ENCODE results near the gene MSRB3. TPM values are rescaled to one million over a fixed set of nuclear protein-coding genes. Genes with fewer than 3 reads are reported as not detected.

The MSRB3 gene
- total RNA-seq, 3 donors from 2014 or later (not counting 1 experiment from before 2014, with no cell fraction given), result 2.4 to 3.4 (median 3.1) TPM

GRCh38 chr12:65465766-65466547 is 187.5 kb downstream of the MSRB3 start:
- no peaks in the 10 kb centered on the region for H3K27me3 ChIP-seq (ENCODE audit: control insufficient read depth, insufficient read depth, low read length)
- WGBS (ENCODE audit: insufficient coverage), result 81% methylated on average over 8 of the region's 9 CpGs

GRCh38 chr12:65466911-65467310 is 188.4 kb downstream of the MSRB3 start:
- Histone ChIP-seq H3K27me3 (ENCODE audit: control insufficient read depth, insufficient read depth, low read length) (no peaks in the 10 kb centered on the region), H3K9me3 (ENCODE audit: control insufficient read depth, insufficient read depth, low read length) (no peaks in the 10 kb centered on the region), H3K36me3 (ENCODE audit: control insufficient read depth, insufficient read depth, low read length) (no peaks in the 10 kb centered on the region), H3K4me3 (ENCODE audit: low read length) (no peak overlapping the region), H3K4me1 (ENCODE audit: control insufficient read depth, insufficient read depth, low read length) (no peaks in the 10 kb centered on the region), H3K27ac (ENCODE audit: low read length) (no peak overlapping the region)
- 83% methylated on average over 1 of the region's 1 CpG for WGBS (ENCODE audit: insufficient coverage)
- DNase-seq, result no peak
- Mint-ChIP-seq H3K36me3 (no peaks in the 10 kb centered on the region), H3K27ac (no peak overlapping the region), H3K27me3 (ENCODE audit: low read depth in 2 of 2) (peaks cover 2 to 11% of the 10 kb centered on the region in 2 donors), H3K4me1 (no peaks in the 10 kb centered on the region), H3K4me3 (no peak overlapping the region), H3K9me3 (no peaks in the 10 kb centered on the region)
- intact Hi-C loops (cut with micrococcal nuclease), result no loop called here
- TF ChIP-seq CTCF (IDR thresholded peaks at IDR 0.05), result no peak
- ATAC-seq, result no peak

More at GRCh38 chr12:65465766-65466547, 187.5 kb downstream of the MSRB3 start:
- intact Hi-C loops (cut with micrococcal nuclease), result no loop called here
- H3K36me3 ChIP-seq (ENCODE audit: control insufficient read depth, insufficient read depth, low read length), result no peaks in the 10 kb centered on the region
- Mint-ChIP-seq H3K36me3 (no peaks in the 10 kb centered on the region), H3K9me3 (no peaks in the 10 kb centered on the region), H3K27me3 (ENCODE audit: low read depth in 2 of 2) (peaks cover 2 to 5% of the 10 kb centered on the region in 2 donors), H3K27ac (no peak overlapping the region), H3K4me1 (no peaks in the 10 kb centered on the region), H3K4me3 (no peak overlapping the region)
- no peak overlapping the region for H3K27ac ChIP-seq (ENCODE audit: low read length)
- ATAC-seq (no peak), DNase-seq (no peak)
- no peak overlapping the region for H3K4me3 ChIP-seq (ENCODE audit: low read length)
- H3K4me1 ChIP-seq (ENCODE audit: control insufficient read depth, insufficient read depth, low read length), result no peaks in the 10 kb centered on the region
- no peak for TF ChIP-seq CTCF (IDR thresholded peaks at IDR 0.05)
- H3K9me3 ChIP-seq (ENCODE audit: control insufficient read depth, insufficient read depth, low read length), result no peaks in the 10 kb centered on the region

GRCh38 chr12:65470256-65470655 is 191.8 kb downstream of the MSRB3 start:
- Mint-ChIP-seq H3K27ac (no peak overlapping the region), H3K4me1 (no peaks in the 10 kb centered on the region), H3K36me3 (no peaks in the 10 kb centered on the region), H3K4me3 (no peak overlapping the region), H3K9me3 (no peaks in the 10 kb centered on the region), H3K27me3 (ENCODE audit: low read depth in 2 of 2) (peaks cover 9 to 28% of the 10 kb centered on the region in 2 donors)
- Histone ChIP-seq H3K36me3 (ENCODE audit: control insufficient read depth, insufficient read depth, low read length) (no peaks in the 10 kb centered on the region), H3K4me1 (ENCODE audit: control insufficient read depth, insufficient read depth, low read length) (no peaks in the 10 kb centered on the region), H3K27ac (ENCODE audit: low read length) (no peak overlapping the region), H3K4me3 (ENCODE audit: low read length) (no peak overlapping the region), H3K9me3 (ENCODE audit: control insufficient read depth, insufficient read depth, low read length) (no peaks in the 10 kb centered on the region), H3K27me3 (ENCODE audit: control insufficient read depth, insufficient read depth, low read length) (no peaks in the 10 kb centered on the region)
- DNase-seq, result no peak
- no peak for ATAC-seq
- intact Hi-C loops (cut with micrococcal nuclease), result no loop called here
- 84% methylated on average over 6 of the region's 6 CpGs for WGBS (ENCODE audit: insufficient coverage)
- no peak for TF ChIP-seq CTCF (IDR thresholded peaks at IDR 0.05)

GRCh38 chr12:65472079-65472478 is 193.6 kb downstream of the MSRB3 start:
- no peaks in the 10 kb centered on the region for H3K27me3 ChIP-seq (ENCODE audit: control insufficient read depth, insufficient read depth, low read length)
- no peaks in the 10 kb centered on the region for H3K9me3 ChIP-seq (ENCODE audit: control insufficient read depth, insufficient read depth, low read length)
- H3K4me1 ChIP-seq (ENCODE audit: control insufficient read depth, insufficient read depth, low read length), result no peaks in the 10 kb centered on the region
- Mint-ChIP-seq H3K27me3 (ENCODE audit: low read depth in 2 of 2) (peaks cover 12 to 37% of the 10 kb centered on the region in 2 donors), H3K4me1 (no peaks in the 10 kb centered on the region), H3K4me3 (no peak overlapping the region), H3K27ac (no peak overlapping the region), H3K9me3 (no peaks in the 10 kb centered on the region), H3K36me3 (no peaks in the 10 kb centered on the region)
- intact Hi-C loops (cut with micrococcal nuclease), result no loop called here
- ATAC-seq (no peak), DNase-seq (no peak)
- no peaks in the 10 kb centered on the region for H3K36me3 ChIP-seq (ENCODE audit: control insufficient read depth, insufficient read depth, low read length)
- no peak overlapping the region for H3K27ac ChIP-seq (ENCODE audit: low read length)
- 67% methylated on average over 2 of the region's 2 CpGs for WGBS (ENCODE audit: insufficient coverage)
- TF ChIP-seq CTCF (IDR thresholded peaks at IDR 0.05), result no peak
- no peak overlapping the region for H3K4me3 ChIP-seq (ENCODE audit: low read length)

Measured in natural killer cell (primary cell).